B cell (primary cell): Measurements from ENCODE around the gene WDR86. TPM values are rescaled to one million over a fixed set of nuclear protein-coding genes. Genes with fewer than 3 reads are reported as not detected.

Experiments used
- ATAC-seq: fragments of 200-7000 bp; cut with Tn5 transposase; one replicate; pipeline ENCODE4 v1.10.0; 2021; ENCODE audit warnings: low read depth, mild to moderate bottlenecking, moderate number of reproducible peaks, moderate library complexity
- CTCF ChIA-PET: fragments of 350-600 bp; sonication (Branson Sonifier 250); formaldehyde crosslinking; loops from one replicate; lab custom pipeline; 2021; ENCODE audit warnings: antibody characterized with exemption, inconsistent platforms; lab: Charles Lee
- POLR2A ChIA-PET: fragments of 350-600 bp; sonication (Branson Sonifier 250); formaldehyde crosslinking; loops from one replicate; lab custom pipeline; 2021; ENCODE audit warnings: antibody characterized with exemption; lab: Charles Lee
- DNase-seq: peaks from one replicate; pipeline ENCODE4 v3.0.0; 2013
- H2AFZ ChIP-seq: 2 replicates; pipeline ENCODE4 v1.6.1; 2012; ENCODE audit warnings: mild to moderate bottlenecking, low read depth, low read length; ENCODE audit not compliant: insufficient read depth, poor library complexity, severe bottlenecking
- H3K27ac ChIP-seq, 2 donors: 1 replicate in 1 of 2; 2 replicates in 1 of 2; pipeline ENCODE4 v1.5.1; 2012 to 2013; ENCODE audit warnings: low read length in 2 of 2, mild to moderate bottlenecking in 2 of 2, moderate library complexity in 1 of 2
- H3K27me3 ChIP-seq, 4 experiments: fragments of 200-600 bp in 1 of 4; sonication (generic) in 1 of 4; replicated peaks in 1 of 4; 1 replicate in 2 of 4; 2 replicates in 2 of 4; pipeline versions ENCODE4 v1.6.1 to v1.7.0; 2013 to 2016; ENCODE audit warnings: low read length in 3 of 4, mild to moderate bottlenecking in 2 of 4, mixed read lengths in 1 of 4, moderate library complexity in 1 of 4; ENCODE audit not compliant: insufficient read depth in 4 of 4, control insufficient read depth in 3 of 4; ENCODE audit errors: control extremely low read depth in 1 of 4
- H3K36me3 ChIP-seq, 2 experiments: replicated peaks in 1 of 2; 1 replicate in 1 of 2; 2 replicates in 1 of 2; pipeline versions ENCODE4 v1.6.1 to v1.7.1; 2013; ENCODE audit warnings: low read length in 1 of 2; ENCODE audit not compliant: insufficient read depth in 2 of 2, control insufficient read depth in 1 of 2; ENCODE audit errors: control extremely low read depth in 1 of 2, extremely low read depth in 1 of 2
- H3K4me1 ChIP-seq, 2 donors: fragments of 200-600 bp in 1 of 2; sonication (generic) in 1 of 2; 1 replicate in 1 of 2; 2 replicates in 1 of 2; pipeline versions ENCODE4 v1.5.1 to v1.6.1; 2013 to 2017; ENCODE audit warnings: low read length in 2 of 2; ENCODE audit not compliant: control insufficient read depth in 2 of 2, insufficient read depth in 2 of 2
- H3K4me2 ChIP-seq: replicated peaks from 2 replicates; pipeline ENCODE3; 2012; ENCODE audit warnings: mild to moderate bottlenecking, low read depth, low read length; ENCODE audit not compliant: poor library complexity, severe bottlenecking
- H3K4me3 ChIP-seq, 5 experiments: fragments of 200-600 bp in 1 of 5; sonication (generic) in 1 of 5; 1 replicate in 3 of 5; 2 replicates in 2 of 5; pipeline versions ENCODE4 v1.5.1 to v1.7.0; 2011 to 2016; ENCODE audit warnings: low read length in 4 of 5, mild to moderate bottlenecking in 4 of 5, low read depth in 2 of 5, control low read depth in 1 of 5, moderate library complexity in 1 of 5; ENCODE audit not compliant: insufficient read depth in 1 of 5; ENCODE audit errors: control extremely low read depth in 1 of 5, extremely low read depth in 1 of 5
- H3K79me2 ChIP-seq: fragments of 200-600 bp; sonication (generic); one replicate; pipeline ENCODE4 v1.6.0; 2016; ENCODE audit warnings: low read length; ENCODE audit not compliant: control insufficient read depth, insufficient read depth
- H3K9ac ChIP-seq: fragments of 200-600 bp; sonication (generic); 2 replicates; pipeline ENCODE4 v1.6.1; 2017; ENCODE audit warnings: mild to moderate bottlenecking, low read length, moderate library complexity
- H3K9me3 ChIP-seq, 3 donors: one replicate each; pipeline versions ENCODE4 v1.6.1 to v1.7.1; 2013; ENCODE audit warnings: low read length in 2 of 3; ENCODE audit not compliant: control insufficient read depth in 2 of 3, insufficient read depth in 1 of 3; ENCODE audit errors: control extremely low read depth in 1 of 3
- H4K20me1 ChIP-seq: 2 replicates; pipeline ENCODE4 v1.6.0; 2012; ENCODE audit warnings: mild to moderate bottlenecking, low read length; ENCODE audit not compliant: insufficient read depth, control insufficient read depth, poor library complexity, severe bottlenecking
- H3K27ac Mint-ChIP-seq: one replicate; pipeline ENCODE4 v1.8.0; 2021; ENCODE audit warnings: mixed read lengths
- H3K27me3 Mint-ChIP-seq: one replicate; pipeline ENCODE4 v1.8.0; 2021; ENCODE audit warnings: mixed read lengths
- H3K4me1 Mint-ChIP-seq: one replicate; pipeline ENCODE4 v1.8.0; 2021; ENCODE audit warnings: mixed read lengths
- H3K4me3 Mint-ChIP-seq: one replicate; pipeline ENCODE4 v1.8.0; 2021; ENCODE audit warnings: mixed read lengths
- H3K9me3 Mint-ChIP-seq: one replicate; pipeline ENCODE4 v1.8.0; 2022; ENCODE audit warnings: mixed read lengths; ENCODE audit not compliant: insufficient read depth
- EZH2 ChIP-seq: IDR thresholded peaks from 2 replicates; pipeline ENCODE4 v1.6.1; 2012; ENCODE audit warnings: borderline replicate concordance, low read depth, mild to moderate bottlenecking, moderate library complexity, low read length; ENCODE audit not compliant: insufficient read depth, poor library complexity, severe bottlenecking
- WGBS: methylation state at CpG from one replicate; pipeline ENCODE4 v1.1.5; 2013; ENCODE audit warnings: missing lambda C conversion rate; ENCODE audit not compliant: insufficient coverage; 5-methylcytosine and 5-hydroxymethylcytosine counted together
- intact Hi-C: fragments of 100-400 bp; cut with micrococcal nuclease; formaldehyde crosslinking; loops from one replicate; pipeline ENCODE4 v1.10.0; 2022
- polyA plus RNA-seq: library from polyadenylated mRNA; depleted of rRNA; stranded (reverse); fragments of >200 nt; gene quantifications from 2 replicates; pipeline ENCODE4 v1.2.3, GENCODE V29; 2012
- total RNA-seq, 2 donors: library from RNA; stranded (reverse); fragments of 120-200 nt in 1 of 2; gene quantifications; 1 replicate in 1 of 2; 2 replicates in 1 of 2; pipeline versions ENCODE4 v1.2.3 to v1.2.4, GENCODE V29; 2013 to 2022
- TF ChIP-seq, protein P1 (sequence below): fragments of 200-600 bp; IDR thresholded peaks from one replicate; pipeline ENCODE4 v1.8.0; 2022; ENCODE audit warnings: antibody characterized with exemption, mild to moderate bottlenecking

Gene WDR86
- total and polyA plus RNA-seq, 2 donors (not counting 1 experiment from before 2014, with no cell fraction given) = 1.4 to 1.5 TPM

DNA sequence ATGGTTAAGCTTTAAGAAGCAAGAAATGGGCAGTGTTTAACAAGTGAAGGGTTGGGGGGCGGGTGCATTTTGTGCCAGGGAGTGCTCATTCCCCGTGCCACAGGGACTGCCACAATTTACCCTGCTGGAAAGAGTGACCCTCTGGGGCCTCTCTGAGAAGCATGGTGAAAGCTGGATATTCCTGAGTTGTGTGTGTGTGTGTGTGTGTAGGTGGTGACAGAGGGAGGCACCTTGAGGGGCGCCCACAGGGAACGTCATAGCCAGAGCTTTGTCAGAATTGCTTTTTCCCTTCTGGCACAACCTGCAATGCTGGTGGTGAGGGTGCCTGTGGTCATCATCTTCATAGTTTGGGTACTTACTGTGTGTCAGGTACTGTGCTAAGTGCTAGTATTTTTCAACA, 2.5 kb upstream of the WDR86 start:
- Histone ChIP-seq H4K20me1 (no peaks in the 10 kb centered on the region), H3K36me3 (no peaks in the 10 kb centered on the region), H3K27me3 (peaks cover 0 to 56% (median 26%) of the 10 kb centered on the region in 4 experiments), H3K4me1 (peaks cover 34% of the 10 kb centered on the region in 2 donors), H3K9me3 (peaks cover 0 to 20% (median 0%) of the 10 kb centered on the region in 3 donors), H3K4me3 (no peak overlapping the region), H3K4me2 (no peak overlapping the region), H3K27ac (no peak overlapping the region), H3K79me2 (no peaks in the 10 kb centered on the region), H3K9ac (no peak overlapping the region), H2AFZ (no peak overlapping the region)
- intact Hi-C loops = no loop called here
- ATAC-seq (no peak), DNase-seq (no peak)
- ChIA-PET POLR2A (no interaction called here), CTCF (interaction anchor here (0.6 to 3.5 kb wide), 4 partner anchors 12 to 61 kb away, joined by 3 to 16 read pairs (median 4); no protein-coding TSS in a partner anchor)
- WGBS = 90% methylated on average over 3 of the region's 4 CpGs
- Mint-ChIP-seq H3K27me3 (peaks cover 53% of the 10 kb centered on the region), H3K4me1 (peaks cover 26% of the 10 kb centered on the region), H3K9me3 (no peaks in the 10 kb centered on the region), H3K27ac (no peak overlapping the region), H3K4me3 (no peak overlapping the region)
- no peak for TF ChIP-seq EZH2
- TF ChIP-seq, protein P1, sequence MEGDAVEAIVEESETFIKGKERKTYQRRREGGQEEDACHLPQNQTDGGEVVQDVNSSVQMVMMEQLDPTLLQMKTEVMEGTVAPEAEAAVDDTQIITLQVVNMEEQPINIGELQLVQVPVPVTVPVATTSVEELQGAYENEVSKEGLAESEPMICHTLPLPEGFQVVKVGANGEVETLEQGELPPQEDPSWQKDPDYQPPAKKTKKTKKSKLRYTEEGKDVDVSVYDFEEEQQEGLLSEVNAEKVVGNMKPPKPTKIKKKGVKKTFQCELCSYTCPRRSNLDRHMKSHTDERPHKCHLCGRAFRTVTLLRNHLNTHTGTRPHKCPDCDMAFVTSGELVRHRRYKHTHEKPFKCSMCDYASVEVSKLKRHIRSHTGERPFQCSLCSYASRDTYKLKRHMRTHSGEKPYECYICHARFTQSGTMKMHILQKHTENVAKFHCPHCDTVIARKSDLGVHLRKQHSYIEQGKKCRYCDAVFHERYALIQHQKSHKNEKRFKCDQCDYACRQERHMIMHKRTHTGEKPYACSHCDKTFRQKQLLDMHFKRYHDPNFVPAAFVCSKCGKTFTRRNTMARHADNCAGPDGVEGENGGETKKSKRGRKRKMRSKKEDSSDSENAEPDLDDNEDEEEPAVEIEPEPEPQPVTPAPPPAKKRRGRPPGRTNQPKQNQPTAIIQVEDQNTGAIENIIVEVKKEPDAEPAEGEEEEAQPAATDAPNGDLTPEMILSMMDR = no peak

DNA sequence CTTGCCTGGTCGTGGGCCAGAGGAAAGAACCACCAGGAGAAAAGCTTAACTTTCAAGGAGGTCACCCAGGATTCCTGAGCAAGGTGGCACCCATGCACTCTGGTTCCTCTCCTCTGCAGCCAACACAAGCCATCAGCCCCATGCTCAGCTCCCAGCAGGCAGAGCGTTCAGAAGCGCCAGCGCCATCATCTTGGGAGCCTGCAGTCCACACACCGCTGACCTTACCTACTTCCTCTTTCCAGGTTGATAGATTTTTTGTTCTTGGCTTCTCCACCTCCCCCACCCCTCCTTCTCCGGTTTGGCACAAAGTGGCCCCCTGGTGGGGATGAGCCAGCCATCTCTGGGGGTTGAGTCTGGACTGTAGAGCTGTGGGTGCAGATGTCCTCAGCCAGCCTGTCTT, 1.7 kb upstream of the WDR86 start:
- ChIA-PET CTCF (interaction anchor here (0.5 to 3.5 kb wide), 5 partner anchors 11 to 97 kb away, joined by 3 to 16 read pairs (median 3); no protein-coding TSS in a partner anchor), POLR2A (no interaction called here)
- Histone ChIP-seq H3K4me1 (peaks cover 34% of the 10 kb centered on the region in 2 donors), H3K27me3 (peaks cover 0 to 61% (median 26%) of the 10 kb centered on the region in 4 experiments), H3K4me2 (peak overlapping the region; percentile 11), H3K9ac (no peak overlapping the region), H2AFZ (no peak overlapping the region), H3K36me3 (no peaks in the 10 kb centered on the region), H4K20me1 (no peaks in the 10 kb centered on the region), H3K9me3 (peaks cover 0 to 20% (median 0%) of the 10 kb centered on the region in 3 donors), H3K79me2 (no peaks in the 10 kb centered on the region), H3K4me3 (no peak overlapping the region), H3K27ac (no peak overlapping the region)
- Mint-ChIP-seq H3K9me3 (no peaks in the 10 kb centered on the region), H3K4me3 (peak overlapping the region; percentile 62), H3K4me1 (peaks cover 26% of the 10 kb centered on the region), H3K27ac (no peak overlapping the region), H3K27me3 (peaks cover 58% of the 10 kb centered on the region)
- 28% methylated on average over 4 of the region's 6 CpGs for WGBS
- intact Hi-C loops = no loop called here
- ATAC-seq (peak; percentile 28), DNase-seq (peak; percentile 64)
- no peak for TF ChIP-seq EZH2
- TF ChIP-seq, protein P1 = no peak
